Activated T-cell treated with anti-CD3 and anti-CD28 coated beads, Interleukin-2, amount 50 U/mL, for 72 hours (primary cell): ENCODE data around the gene TXNDC11. TPM values are rescaled to one million over a fixed set of nuclear protein-coding genes. Genes with fewer than 3 reads are reported as not detected.

Experiments used
- ATAC-seq, 2 donors: fragments of 150-1000 bp; cut with Tn5 transposase; replicated peaks in 1 of 2; 2 replicates each; pipeline ENCODE4 v1.10.0; 2021; ENCODE audit warnings: moderate library complexity in 2 of 2, mild to moderate bottlenecking in 1 of 2
- DNase-seq, 2 donors: peaks; one replicate each; pipeline ENCODE4 v3.0.0; 2021 to 2022; ENCODE audit warnings: mixed read lengths in 1 of 2
- H3K27ac Mint-ChIP-seq: one replicate; pipeline ENCODE4 v1.8.0; 2022; ENCODE audit warnings: mild to moderate bottlenecking, moderate library complexity, mixed read lengths
- H3K27me3 Mint-ChIP-seq: one replicate; pipeline ENCODE4 v1.8.0; 2022; ENCODE audit warnings: low read depth, mixed read lengths
- H3K36me3 Mint-ChIP-seq, 2 donors: one replicate each; pipeline ENCODE4 v1.8.0; 2022; ENCODE audit warnings: mixed read lengths in 2 of 2, mild to moderate bottlenecking in 1 of 2; ENCODE audit not compliant: insufficient read depth in 2 of 2
- H3K4me1 Mint-ChIP-seq: one replicate; pipeline ENCODE4 v1.8.0; 2022; ENCODE audit warnings: low read depth, mixed read lengths
- H3K4me3 Mint-ChIP-seq, 2 donors: one replicate each; pipeline ENCODE4 v1.8.0; 2022; ENCODE audit warnings: mild to moderate bottlenecking in 2 of 2, mixed read lengths in 2 of 2, moderate library complexity in 2 of 2
- H3K9me3 Mint-ChIP-seq, 2 donors: one replicate each; pipeline ENCODE4 v1.8.0; 2022; ENCODE audit warnings: mixed read lengths in 2 of 2
- total RNA-seq, 2 donors: library from RNA; stranded (reverse); gene quantifications; one replicate each; pipeline ENCODE4 v1.2.3, GENCODE V29; 2022

The TXNDC11 gene
- total RNA-seq, 2 donors from 2014 or later, result 34.7 to 41.5 TPM

DNA sequence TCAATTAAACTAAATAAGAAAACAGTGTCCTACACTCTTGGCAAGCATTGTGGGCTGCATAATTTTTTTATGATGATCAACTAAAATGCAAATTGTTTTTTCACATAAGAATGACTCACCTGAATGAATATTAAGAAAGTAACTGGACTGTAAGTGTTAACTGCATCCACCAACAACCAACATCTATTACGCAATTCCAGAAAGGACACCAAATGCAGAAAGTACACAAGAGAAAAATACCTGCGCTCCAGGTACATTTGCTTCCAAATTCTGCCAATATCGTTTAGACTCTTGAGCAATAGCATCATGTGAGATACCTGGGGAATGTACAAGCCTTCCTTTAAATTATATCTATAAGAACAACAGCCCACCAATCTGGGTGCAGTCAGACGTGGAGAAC lies 19.8 kb upstream of the TXNDC11 start:
- Mint-ChIP-seq H3K9me3 (no peaks in the 10 kb centered on the region), H3K27me3 (no peaks in the 10 kb centered on the region), H3K4me1 (no peaks in the 10 kb centered on the region), H3K4me3 (no peak overlapping the region), H3K36me3 (peaks cover 13 to 42% of the 10 kb centered on the region in 2 donors), H3K27ac (no peak overlapping the region)
- ATAC-seq (no peak), DNase-seq (no peak)

DNA sequence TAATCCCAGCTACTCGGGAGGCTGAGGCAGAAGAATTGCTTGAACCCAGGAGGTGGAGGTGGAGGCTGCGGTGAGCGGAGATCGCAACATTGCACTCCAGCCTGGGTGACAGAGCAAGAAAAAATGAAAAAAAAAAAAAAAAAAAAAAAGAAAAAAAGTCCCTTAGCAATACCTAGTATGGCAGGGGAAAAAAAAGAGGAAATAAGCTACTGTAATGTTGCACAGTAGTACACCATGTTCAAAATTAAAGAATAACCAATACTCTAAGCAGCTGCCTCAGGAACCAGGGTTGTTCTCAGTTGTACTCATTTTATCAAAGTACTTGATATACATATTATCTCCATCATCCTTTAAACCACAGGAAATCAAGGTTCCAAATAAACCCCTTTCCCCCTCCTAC lies 17.3 kb upstream of the TXNDC11 start:
- peak overlapping the region; percentile 23 for H3K27ac Mint-ChIP-seq
- peaks cover 13 to 46% of the 10 kb centered on the region in 2 donors for H3K36me3 Mint-ChIP-seq
- H3K9me3 Mint-ChIP-seq, result no peaks in the 10 kb centered on the region
- no peaks in the 10 kb centered on the region for H3K27me3 Mint-ChIP-seq
- DNase-seq (no peak), ATAC-seq (no peak)
- no peak overlapping the region for H3K4me3 Mint-ChIP-seq
- H3K4me1 Mint-ChIP-seq, result no peaks in the 10 kb centered on the region

GRCh38 chr16:11759163-11759834 lies 16.6 kb upstream of the TXNDC11 start:
- H3K27ac Mint-ChIP-seq, result no peak overlapping the region
- no peaks in the 10 kb centered on the region for H3K27me3 Mint-ChIP-seq

GRCh38 chr16:11757671-11758545 lies 15.3 kb upstream of the TXNDC11 start:
- no peaks in the 10 kb centered on the region for H3K4me1 Mint-ChIP-seq
- H3K27ac Mint-ChIP-seq, result peak overlapping the region; percentile 23

More at GRCh38 chr16:11759163-11759834, 16.6 kb upstream of the TXNDC11 start:
- Mint-ChIP-seq H3K4me3 (no peak overlapping the region), H3K36me3 (peaks cover 14 to 42% of the 10 kb centered on the region in 2 donors), H3K4me1 (no peaks in the 10 kb centered on the region), H3K9me3 (no peaks in the 10 kb centered on the region)
- ATAC-seq (no peak), DNase-seq (no peak)

GRCh38 chr16:11756248-11756647 lies 13.6 kb upstream of the TXNDC11 start:
- Mint-ChIP-seq H3K27me3 (no peaks in the 10 kb centered on the region), H3K27ac (peak overlapping the region; percentile 43), H3K4me1 (no peaks in the 10 kb centered on the region), H3K9me3 (no peaks in the 10 kb centered on the region), H3K4me3 (no peak overlapping the region), H3K36me3 (peaks cover 11 to 42% of the 10 kb centered on the region in 2 donors)
- no peak for DNase-seq
- ATAC-seq, result no peak

More at GRCh38 chr16:11757671-11758545, 15.3 kb upstream of the TXNDC11 start:
- Mint-ChIP-seq H3K27me3 (no peaks in the 10 kb centered on the region), H3K36me3 (peaks cover 14 to 42% of the 10 kb centered on the region in 2 donors), H3K9me3 (no peaks in the 10 kb centered on the region), H3K4me3 (no peak overlapping the region)
- ATAC-seq, result no peak
- no peak for DNase-seq

DNA sequence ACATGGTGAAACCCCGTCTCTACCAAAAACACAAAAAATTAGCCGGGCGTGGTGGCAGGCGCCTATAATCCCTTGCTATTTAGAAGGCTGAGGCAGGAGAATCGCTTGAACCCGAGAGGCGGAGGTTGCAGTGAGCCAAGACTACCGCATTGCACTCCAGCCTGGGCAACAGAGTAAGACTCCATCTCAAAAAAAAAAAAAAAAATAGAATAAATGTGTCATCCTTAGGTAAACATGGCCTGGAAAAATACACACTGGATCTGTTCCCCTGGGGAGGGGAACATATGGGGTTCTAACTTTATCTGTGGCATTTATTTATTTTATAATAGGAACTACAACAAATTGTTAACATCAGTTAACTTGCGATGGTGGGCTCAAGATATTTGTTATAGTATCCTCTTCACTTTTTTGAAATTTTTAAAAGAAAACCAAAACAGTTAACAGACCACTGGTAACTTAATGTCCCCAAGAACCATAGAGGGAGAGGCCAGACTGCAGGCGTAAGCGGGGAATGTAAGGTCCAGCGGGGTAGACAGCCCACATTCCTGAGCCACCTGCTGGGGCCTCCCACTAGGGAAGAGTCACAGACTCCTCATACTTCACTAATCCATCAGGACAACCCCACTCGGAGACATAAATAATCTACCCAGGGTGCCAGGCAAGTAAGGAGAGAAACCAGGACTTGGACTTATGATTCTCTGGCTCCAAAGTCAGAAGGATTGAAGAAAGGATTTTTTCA lies 12.5 kb upstream of the TXNDC11 start:
- Mint-ChIP-seq H3K4me1 (no peaks in the 10 kb centered on the region), H3K9me3 (no peaks in the 10 kb centered on the region), H3K27me3 (no peaks in the 10 kb centered on the region), H3K36me3 (peaks cover 10 to 42% of the 10 kb centered on the region in 2 donors), H3K4me3 (no peak overlapping the region), H3K27ac (no peak overlapping the region)
- ATAC-seq (no peak), DNase-seq (no peak)

DNA sequence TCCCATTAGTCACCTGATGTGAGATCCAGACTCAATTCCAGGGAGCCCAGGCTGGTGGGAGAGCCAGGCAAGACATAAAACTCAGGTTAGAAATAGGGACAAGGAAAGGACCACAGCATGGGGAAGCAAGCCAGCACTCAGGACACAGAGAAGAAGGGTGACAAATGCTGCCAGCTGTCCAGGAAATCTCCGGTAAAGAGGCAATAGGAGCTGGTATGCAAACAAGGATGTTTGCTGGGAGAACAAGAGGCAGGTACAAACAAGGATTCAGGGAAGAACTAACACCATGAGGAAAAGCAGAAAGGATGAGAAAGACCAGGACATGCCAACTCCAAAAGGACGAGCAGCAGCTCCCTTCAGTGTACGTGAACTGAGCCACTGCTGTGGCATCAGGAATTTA lies 10.2 kb upstream of the TXNDC11 start:
- H3K27ac Mint-ChIP-seq, result no peak overlapping the region
- no peaks in the 10 kb centered on the region for H3K27me3 Mint-ChIP-seq
- no peak for ATAC-seq
- no peak for DNase-seq
- H3K36me3 Mint-ChIP-seq, result peaks cover 12 to 47% of the 10 kb centered on the region in 2 donors
- H3K4me1 Mint-ChIP-seq, result no peaks in the 10 kb centered on the region
- H3K4me3 Mint-ChIP-seq, result no peak overlapping the region
- H3K9me3 Mint-ChIP-seq, result no peaks in the 10 kb centered on the region

- no peaks in the 10 kb centered on the region for H3K27me3 Mint-ChIP-seq
- H3K36me3 Mint-ChIP-seq, result peaks cover 7 to 35% of the 10 kb centered on the region in 2 donors
- H3K9me3 Mint-ChIP-seq, result no peaks in the 10 kb centered on the region
- H3K27ac Mint-ChIP-seq, result peak overlapping the region; percentile 10
- no peak for DNase-seq
- ATAC-seq, result no peak
- no peak overlapping the region for H3K4me3 Mint-ChIP-seq
- H3K4me1 Mint-ChIP-seq, result peaks cover 5% of the 10 kb centered on the region
These were observed 7.4 kb upstream of the TXNDC11 start for GRCh38 chr16:11750056-11750455.

DNA sequence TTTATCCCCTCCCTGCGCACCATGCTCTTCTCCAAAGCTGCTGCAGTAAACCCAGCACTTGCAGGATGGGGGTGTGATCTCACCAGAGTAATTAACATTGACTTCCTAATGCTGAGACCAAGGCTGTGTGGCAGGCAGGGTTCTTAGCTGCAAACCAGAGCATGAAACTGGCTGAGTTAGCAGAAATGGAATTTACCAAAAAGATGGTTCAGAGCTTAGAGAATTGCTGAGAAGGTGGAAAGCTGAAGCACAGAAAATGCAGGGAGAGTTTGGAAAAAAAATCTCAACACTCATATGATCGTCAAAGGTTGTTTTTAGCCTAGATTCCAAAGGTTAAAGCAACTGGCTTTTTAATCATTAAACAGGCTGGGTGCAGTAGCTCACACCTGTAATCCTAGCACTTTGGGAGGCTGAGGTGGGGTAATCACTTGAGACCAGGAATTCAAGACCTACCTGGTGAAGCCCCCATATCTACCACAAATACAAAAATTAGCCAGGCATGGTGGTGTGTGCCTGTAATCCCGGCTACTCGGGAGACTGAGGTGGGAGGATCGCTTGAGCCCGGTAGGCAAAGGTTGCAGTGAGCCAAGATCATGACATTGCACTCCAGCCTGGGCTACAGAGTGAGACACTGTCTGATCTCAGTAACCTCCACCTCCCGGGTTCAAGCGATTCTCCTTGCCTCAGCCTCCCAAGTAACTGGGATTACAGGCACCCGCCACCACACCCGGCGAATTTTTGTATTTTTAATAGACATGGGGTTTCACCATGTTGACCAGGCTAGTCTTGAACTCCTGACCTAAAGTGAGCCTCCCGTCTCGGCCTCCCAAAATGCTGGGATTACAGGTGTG lies 6.0 kb upstream of the TXNDC11 start:
- Mint-ChIP-seq H3K27ac (no peak overlapping the region), H3K9me3 (no peaks in the 10 kb centered on the region), H3K4me3 (no peak overlapping the region), H3K27me3 (no peaks in the 10 kb centered on the region), H3K36me3 (peaks cover 5 to 29% of the 10 kb centered on the region in 2 donors), H3K4me1 (peaks cover 13% of the 10 kb centered on the region)
- no peak for DNase-seq
- no peak for ATAC-seq

DNA sequence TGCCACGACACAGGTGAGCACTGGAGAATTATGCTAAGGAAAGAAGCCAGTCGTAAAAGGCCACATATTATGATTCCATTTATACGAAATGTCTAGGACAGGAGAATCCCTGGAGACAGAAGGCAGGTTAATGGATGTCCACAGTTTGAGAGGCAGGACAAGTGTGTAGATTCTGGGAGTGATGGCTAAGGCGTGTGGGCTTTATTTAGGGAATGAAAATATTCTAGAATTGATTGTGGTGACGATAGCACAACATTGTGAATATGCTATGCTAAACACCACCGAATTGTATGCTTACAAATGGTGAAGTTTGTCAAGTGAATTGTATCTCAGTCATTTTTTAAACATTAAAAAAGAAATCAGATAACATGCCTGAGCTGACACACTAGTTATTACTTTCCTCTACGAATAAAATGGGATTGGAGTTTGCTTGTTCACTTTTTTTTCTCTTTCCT lies 5.3 kb upstream of the TXNDC11 start:
- DNase-seq (no peak), ATAC-seq (no peak)
- no peak overlapping the region for H3K4me3 Mint-ChIP-seq
- peak overlapping the region; percentile 5 for H3K27ac Mint-ChIP-seq
- H3K4me1 Mint-ChIP-seq, result peaks cover 17% of the 10 kb centered on the region
- peaks cover 5 to 26% of the 10 kb centered on the region in 2 donors for H3K36me3 Mint-ChIP-seq
- no peaks in the 10 kb centered on the region for H3K9me3 Mint-ChIP-seq
- no peaks in the 10 kb centered on the region for H3K27me3 Mint-ChIP-seq

GRCh38 chr16:11744075-11744470 lies 1.4 kb upstream of the TXNDC11 start:
- peaks cover 45% of the 10 kb centered on the region for H3K4me1 Mint-ChIP-seq
- DNase-seq, result no peak
- peak overlapping the region; percentile 98 for H3K27ac Mint-ChIP-seq
- H3K36me3 Mint-ChIP-seq, result peaks cover 3 to 8% of the 10 kb centered on the region in 2 donors
- ATAC-seq, result no peak
- peak overlapping the region; percentile 90 to 97 for H3K4me3 Mint-ChIP-seq
- no peaks in the 10 kb centered on the region for H3K9me3 Mint-ChIP-seq
- H3K27me3 Mint-ChIP-seq, result no peaks in the 10 kb centered on the region
